Nephron progenitor cell (in vitro differentiated cells): ENCODE results near the gene FAM53B.
A peak's percentile ranks its signal among the peaks of the same experiment; 100 is the strongest.

ENCODE experiments used
- DNase-seq: peaks from one replicate; pipeline ENCODE4 v3.0.0; 2021
- H3K27ac Mint-ChIP-seq: 2 replicates; pipeline ENCODE4 v1.8.0; 2021; ENCODE audit warnings: mild to moderate bottlenecking, moderate library complexity, mixed read lengths
- H3K27me3 Mint-ChIP-seq: 2 replicates; pipeline ENCODE4 v1.8.0; 2021; ENCODE audit warnings: mild to moderate bottlenecking, low read depth, mixed read lengths; ENCODE audit not compliant: poor library complexity
- H3K36me3 Mint-ChIP-seq: 2 replicates; pipeline ENCODE4 v1.8.0; 2021; ENCODE audit warnings: low read depth, mixed read lengths
- H3K4me1 Mint-ChIP-seq: 2 replicates; pipeline ENCODE4 v1.8.0; 2021; ENCODE audit warnings: mixed read lengths
- H3K4me3 Mint-ChIP-seq: 2 replicates; pipeline ENCODE4 v1.8.0; 2021; ENCODE audit warnings: mild to moderate bottlenecking, moderate library complexity, mixed read lengths
- H3K9me3 Mint-ChIP-seq: 2 replicates; pipeline ENCODE4 v1.8.0; 2021; ENCODE audit warnings: mild to moderate bottlenecking, moderate library complexity, mixed read lengths
- TF ChIP-seq, protein P1 (sequence below): fragments of 200-600 bp; sonication (generic); IDR thresholded peaks from 2 replicates; pipeline ENCODE4 v1.5.0; 2021; ENCODE audit warnings: antibody characterized with exemption

FAM53B gene

DNA sequence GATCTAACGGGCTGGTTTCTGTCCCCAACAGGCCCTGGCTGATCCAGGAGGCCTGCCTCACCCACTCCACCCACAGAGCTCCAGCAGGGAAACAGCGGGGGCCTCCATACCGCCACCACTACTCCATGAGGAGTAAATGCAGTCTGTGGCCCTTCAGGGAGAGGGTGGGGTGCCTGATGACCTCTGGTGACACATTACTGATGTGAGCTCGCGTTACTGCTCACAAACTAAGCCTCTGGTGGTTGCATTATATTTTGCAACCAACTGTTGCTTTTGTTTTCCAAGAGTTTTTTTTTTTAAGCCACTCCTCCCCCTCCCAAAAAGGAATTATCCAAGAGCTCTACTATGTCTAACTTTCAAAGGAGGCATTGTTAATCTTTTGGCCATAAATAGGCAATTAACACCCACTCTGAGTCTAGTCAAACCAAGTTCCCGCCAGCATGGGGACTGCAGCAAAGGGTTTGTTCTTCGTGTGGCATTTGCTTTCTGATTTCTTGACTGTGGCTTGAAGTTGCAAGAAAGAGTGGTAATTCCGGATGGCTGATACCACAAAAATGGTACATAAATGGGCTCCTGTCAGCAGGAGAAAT is 72.6 kb downstream of the FAM53B start:
- Mint-ChIP-seq H3K4me1 (peaks cover 78% of the 10 kb centered on the region), H3K4me3 (peak overlapping the region; percentile 35)

DNA sequence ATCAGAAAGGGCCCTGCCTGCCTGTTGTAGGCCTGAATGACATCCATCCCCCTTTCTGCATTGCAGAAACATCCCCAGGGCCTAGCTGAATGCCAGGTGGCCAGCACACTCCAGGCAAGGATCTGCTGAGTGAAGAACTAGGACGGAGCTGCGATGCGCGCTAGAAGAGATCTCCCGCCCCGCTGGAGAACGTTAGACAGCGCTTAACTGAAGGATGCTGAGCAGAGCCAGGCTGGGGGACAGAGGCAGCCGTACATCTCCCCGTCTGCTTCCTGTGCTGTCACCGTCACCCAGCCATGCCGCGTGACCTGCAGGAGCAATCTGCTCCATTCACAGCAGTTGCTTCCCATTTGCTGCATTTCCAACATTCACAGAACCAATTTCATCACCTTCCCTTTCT is 73.3 kb downstream of the FAM53B start:
- peaks cover 71% of the 10 kb centered on the region for H3K4me1 Mint-ChIP-seq
- H3K27me3 Mint-ChIP-seq = peaks cover 3% of the 10 kb centered on the region
- H3K27ac Mint-ChIP-seq = peak overlapping the region; percentile 57
- H3K4me3 Mint-ChIP-seq = peak overlapping the region; percentile 35
- no peaks in the 10 kb centered on the region for H3K9me3 Mint-ChIP-seq
- H3K36me3 Mint-ChIP-seq = no peaks in the 10 kb centered on the region
- no peak for DNase-seq
- TF ChIP-seq, protein P1, sequence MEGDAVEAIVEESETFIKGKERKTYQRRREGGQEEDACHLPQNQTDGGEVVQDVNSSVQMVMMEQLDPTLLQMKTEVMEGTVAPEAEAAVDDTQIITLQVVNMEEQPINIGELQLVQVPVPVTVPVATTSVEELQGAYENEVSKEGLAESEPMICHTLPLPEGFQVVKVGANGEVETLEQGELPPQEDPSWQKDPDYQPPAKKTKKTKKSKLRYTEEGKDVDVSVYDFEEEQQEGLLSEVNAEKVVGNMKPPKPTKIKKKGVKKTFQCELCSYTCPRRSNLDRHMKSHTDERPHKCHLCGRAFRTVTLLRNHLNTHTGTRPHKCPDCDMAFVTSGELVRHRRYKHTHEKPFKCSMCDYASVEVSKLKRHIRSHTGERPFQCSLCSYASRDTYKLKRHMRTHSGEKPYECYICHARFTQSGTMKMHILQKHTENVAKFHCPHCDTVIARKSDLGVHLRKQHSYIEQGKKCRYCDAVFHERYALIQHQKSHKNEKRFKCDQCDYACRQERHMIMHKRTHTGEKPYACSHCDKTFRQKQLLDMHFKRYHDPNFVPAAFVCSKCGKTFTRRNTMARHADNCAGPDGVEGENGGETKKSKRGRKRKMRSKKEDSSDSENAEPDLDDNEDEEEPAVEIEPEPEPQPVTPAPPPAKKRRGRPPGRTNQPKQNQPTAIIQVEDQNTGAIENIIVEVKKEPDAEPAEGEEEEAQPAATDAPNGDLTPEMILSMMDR = no peak

More for the DNA sequence above, 72.6 kb downstream of the FAM53B start:
- DNase-seq = peak; percentile 31
- Mint-ChIP-seq H3K27me3 (peaks cover 4% of the 10 kb centered on the region), H3K36me3 (no peaks in the 10 kb centered on the region), H3K27ac (peak overlapping the region; percentile 57), H3K9me3 (no peaks in the 10 kb centered on the region)
- TF ChIP-seq, protein P1 = peak; percentile 21

DNA sequence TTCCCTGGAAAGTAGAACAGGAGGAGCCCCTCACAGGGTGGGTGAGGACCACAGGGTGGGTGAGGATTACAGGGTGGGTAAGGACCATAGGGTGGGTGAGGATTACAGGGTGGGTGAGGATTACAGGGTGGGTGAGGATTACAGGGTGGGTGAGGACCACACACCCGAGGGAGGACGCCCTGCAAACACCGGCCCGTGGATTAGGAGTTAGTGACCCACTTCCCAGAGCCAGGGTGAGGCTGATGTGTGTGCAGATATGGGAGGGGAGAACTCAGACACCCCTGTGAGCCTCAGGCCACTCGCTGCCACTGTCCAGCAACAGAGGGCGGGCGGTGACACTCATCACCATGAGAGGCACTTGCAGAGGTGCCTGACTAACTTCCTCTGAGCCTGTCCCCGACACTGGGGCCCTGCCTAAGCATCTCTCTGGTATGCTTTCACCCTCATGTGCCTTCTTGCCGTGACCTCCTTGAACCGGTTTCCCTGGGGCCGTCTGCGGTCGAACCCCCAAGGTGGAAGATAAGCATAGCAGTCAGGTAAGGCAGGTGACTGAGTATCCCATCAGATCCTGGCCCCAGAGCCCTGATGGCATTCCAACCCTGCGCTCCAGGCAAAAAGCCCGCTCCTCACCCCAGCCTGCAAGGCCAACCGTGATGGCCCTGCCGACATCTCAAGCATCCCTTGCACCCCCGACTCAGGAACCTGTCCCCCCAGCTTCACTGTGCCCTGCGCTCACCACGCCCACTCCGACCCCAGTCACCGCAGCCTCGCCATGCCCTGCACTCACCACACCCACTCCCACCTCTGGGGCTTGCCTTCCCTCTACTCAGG is 74.1 kb downstream of the FAM53B start:
- peaks cover 63% of the 10 kb centered on the region for H3K4me1 Mint-ChIP-seq
- DNase-seq = no peak
- TF ChIP-seq, protein P1 = no peak
- H3K27ac Mint-ChIP-seq = no peak overlapping the region
- no peaks in the 10 kb centered on the region for H3K36me3 Mint-ChIP-seq
- no peaks in the 10 kb centered on the region for H3K9me3 Mint-ChIP-seq
- no peaks in the 10 kb centered on the region for H3K27me3 Mint-ChIP-seq
- H3K4me3 Mint-ChIP-seq = no peak overlapping the region

- Mint-ChIP-seq H3K9me3 (no peaks in the 10 kb centered on the region), H3K4me1 (peaks cover 55% of the 10 kb centered on the region), H3K27ac (no peak overlapping the region), H3K27me3 (no peaks in the 10 kb centered on the region), H3K36me3 (no peaks in the 10 kb centered on the region), H3K4me3 (no peak overlapping the region)
- no peak for DNase-seq
- TF ChIP-seq, protein P1 = no peak
Measured at GRCh38 chr10:124669141-124669823, 74.9 kb downstream of the FAM53B start.

DNA sequence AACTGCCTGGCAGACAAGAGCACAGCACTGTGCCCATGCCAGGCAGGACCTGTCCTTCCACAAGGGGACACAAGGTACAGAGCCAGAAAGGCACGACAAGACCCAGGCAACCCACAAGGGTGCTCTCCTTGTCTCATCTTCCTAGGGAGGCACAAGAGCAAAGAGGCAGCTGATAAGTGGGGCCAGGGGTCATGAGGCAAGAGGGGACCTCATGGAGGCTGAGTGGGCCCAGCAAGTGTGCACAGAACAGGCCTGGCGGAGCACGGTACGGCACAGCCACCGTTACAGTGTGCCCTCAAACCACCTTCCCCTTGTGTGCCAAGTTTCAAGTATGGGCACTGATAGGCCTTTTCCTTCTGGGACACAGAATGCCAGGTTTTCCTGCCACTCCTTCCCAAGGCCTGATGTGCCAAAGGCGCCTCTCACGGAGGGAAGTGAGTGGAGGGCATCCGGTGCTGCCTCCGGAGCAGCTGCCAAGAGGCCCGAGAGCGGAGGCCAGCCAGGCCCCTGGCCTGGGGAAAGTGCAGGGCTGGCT is 75.6 kb downstream of the FAM53B start:
- Mint-ChIP-seq H3K4me1 (peaks cover 48% of the 10 kb centered on the region), H3K27ac (no peak overlapping the region), H3K4me3 (no peak overlapping the region), H3K36me3 (no peaks in the 10 kb centered on the region), H3K27me3 (no peaks in the 10 kb centered on the region), H3K9me3 (no peaks in the 10 kb centered on the region)
- DNase-seq = no peak
- TF ChIP-seq, protein P1 = no peak
